Measurements from ENCODE around the gene MLKL.
"Not testable (repeated sequence)": the region's sequence is repeated elsewhere in the genome, so short reads cannot be mapped to it uniquely, and the experiment has no call there.

MLKL gene

DNA sequence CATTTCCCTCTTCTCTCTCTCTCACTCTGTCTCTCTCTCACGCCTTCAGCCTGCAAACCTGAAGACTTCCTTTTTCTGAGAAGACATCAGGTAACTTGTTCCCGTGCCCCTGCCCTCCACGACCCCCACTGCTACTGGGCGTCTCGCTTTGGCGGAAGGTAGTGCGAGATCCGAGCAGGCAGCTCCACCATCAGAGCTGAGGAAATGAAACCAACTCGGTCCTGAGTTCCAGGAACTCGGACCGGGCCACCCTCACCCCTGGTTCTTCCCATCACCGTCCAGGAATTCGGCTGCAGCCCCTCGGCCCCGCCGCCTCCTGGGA lies 585 bp downstream of the MLKL start:
- no peak for DNase-seq (ENCODE audit: low read depth, low spot score)

DNA sequence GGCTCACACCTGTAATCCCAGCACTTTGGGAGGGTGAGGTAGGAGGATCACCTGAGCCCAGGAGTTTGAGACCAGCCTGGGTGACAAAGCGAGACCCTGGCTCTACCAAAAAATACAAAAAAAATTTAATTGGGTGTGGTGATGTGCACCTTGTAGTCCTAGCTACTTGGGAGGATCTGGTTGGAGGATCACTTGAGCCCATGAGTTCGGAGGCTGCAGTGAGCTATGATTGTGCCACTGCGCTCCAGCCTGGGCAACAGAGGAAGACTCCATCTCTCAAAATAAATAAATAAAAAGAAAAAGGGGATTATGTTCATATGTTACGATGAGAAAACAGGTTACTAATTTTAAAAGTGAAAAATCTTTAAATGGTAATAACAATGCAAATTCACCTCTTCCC lies 996 bp downstream of the MLKL start:
- no peak for DNase-seq (ENCODE audit: low read depth, low spot score)

- no peak for DNase-seq (ENCODE audit: low read depth, low spot score)
These were observed 2.4 kb downstream of the MLKL start for GRCh38 chr16:74698222-74698621.

GRCh38 chr16:74695450-74696422 lies 4.9 kb downstream of the MLKL start:
- peak; percentile 90 for DNase-seq (ENCODE audit: low read depth, low spot score)

- DNase-seq (ENCODE audit: low read depth, low spot score): no peak
These were observed 9.4 kb downstream of the MLKL start for GRCh38 chr16:74691093-74691855.

DNA sequence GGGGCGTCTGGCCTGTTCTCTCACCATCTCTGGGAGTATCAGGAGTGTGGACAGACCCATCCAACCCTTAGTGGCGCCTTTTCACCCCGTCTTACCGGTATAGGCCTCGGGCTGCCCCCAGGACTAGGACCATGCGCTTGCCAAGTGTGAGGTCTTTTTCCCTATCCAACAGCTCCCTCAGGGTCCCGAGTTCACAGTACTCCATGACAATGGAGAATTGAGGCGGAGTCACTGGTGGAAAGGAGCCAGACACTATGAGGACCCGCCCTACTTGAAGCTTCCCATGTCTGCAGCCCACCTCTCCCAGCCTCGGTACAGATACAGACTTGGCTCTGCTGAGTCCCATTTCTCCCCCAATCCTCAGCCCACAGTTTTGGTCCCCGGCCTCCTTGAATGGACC lies 18.1 kb downstream of the MLKL start:
- no peak for DNase-seq (ENCODE audit: low read depth, low spot score)

GRCh38 chr16:74680681-74681080 lies 20.0 kb downstream of the MLKL start:
- no peak for DNase-seq (ENCODE audit: low read depth, low spot score)

- no peak for DNase-seq (ENCODE audit: low read depth, low spot score)
These were observed 20.7 kb downstream of the MLKL start for GRCh38 chr16:74679983-74680382.

GRCh38 chr16:74677868-74678267 lies 22.8 kb downstream of the MLKL start:
- no peak for DNase-seq (ENCODE audit: low read depth, low spot score)

GRCh38 chr16:74673876-74674275 lies 26.8 kb downstream of the MLKL start:
- DNase-seq (ENCODE audit: low read depth, low spot score): no peak

DNA sequence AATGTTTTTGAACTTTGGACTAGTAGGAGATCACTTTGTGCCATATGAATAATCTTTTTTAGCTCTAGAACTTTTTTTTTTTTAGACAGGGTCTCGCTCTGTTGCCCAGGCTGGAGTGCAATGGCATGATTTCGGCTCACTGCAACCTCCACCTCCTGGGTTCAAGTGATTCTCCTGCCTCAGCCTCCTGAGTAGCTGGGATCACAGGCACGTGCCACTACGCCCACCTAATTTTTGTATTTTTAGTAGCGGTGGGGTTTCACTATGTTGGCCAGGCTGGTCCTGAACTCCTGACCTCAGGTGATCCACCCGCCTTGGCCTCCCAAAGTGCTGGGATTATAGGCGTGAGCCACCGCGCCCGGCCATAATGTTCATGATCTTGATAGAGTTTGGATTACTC lies 31.8 kb downstream of the MLKL start:
- DNase-seq (ENCODE audit: low read depth, low spot score): not testable (repeated sequence)

DNA sequence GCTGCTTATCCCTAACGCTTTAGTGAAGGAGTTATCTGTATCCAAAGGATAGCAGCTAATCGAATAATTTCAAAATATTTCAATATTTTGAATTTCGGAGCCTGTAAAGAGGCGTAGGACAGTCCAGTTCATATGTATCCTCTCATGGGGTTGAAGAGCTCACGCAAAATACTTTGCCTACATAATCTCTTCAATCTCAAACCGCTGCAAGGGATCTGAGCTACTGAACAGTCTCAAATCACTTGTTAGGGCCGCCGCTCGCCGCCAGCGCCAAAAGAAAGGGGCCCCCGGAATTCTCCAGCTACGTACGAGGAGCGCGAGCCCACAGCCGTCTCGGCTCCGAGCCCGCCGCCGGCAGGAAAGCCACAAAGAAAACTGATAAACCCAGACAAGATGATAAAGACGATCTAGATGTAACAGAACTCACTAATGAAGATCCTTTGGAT lies 33.4 kb downstream of the MLKL start:
- DNase-seq (ENCODE audit: low read depth, low spot score): no peak

DNA sequence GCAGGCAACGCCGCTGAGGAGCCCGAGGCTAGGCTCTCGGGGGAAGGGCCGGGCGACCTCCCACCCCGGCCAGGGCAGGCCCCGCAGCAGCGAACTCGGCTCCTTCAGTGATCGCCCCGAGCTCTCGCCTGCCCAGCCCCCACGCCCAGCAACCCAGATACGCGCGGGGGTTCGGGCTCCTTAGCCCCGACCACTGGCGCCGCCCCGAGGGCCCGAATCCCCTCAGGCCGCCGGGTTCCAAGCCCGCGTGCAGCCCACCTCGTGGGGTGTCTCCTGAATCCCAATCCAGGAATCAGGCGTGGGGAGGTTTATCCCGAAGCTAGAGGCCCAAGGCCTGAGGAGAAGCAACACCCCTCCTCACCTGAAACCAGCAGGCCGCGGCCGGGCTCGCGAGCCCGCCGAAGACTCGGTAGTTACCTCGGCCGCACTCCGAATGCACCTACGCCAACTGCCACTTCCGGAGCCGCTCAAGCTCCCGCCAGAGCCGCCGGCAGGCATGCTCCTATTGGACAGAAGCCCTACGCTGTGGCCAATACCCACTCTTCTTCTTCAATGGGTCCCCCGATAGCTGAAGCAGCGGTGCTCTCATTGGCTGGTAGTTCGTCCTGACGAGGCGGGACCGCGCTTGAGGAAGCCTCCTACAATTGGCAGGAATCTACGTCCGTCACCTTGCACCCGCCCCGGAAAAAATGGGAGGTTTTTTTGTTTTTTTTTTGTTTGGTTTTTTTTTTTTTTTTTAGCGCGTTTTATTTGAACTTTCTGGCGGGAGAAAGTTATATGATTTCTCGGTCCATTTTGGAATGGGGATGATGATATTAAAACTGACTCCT lies 34.0 kb downstream of the MLKL start, which contains the start of gene RFWD3:
RFWD3 (minus strand) TSS at position 453 of the 830 bp plus-strand sequence. CDS start 5,428 bp downstream, outside the sequence.
- DNase-seq (ENCODE audit: low read depth, low spot score): peak; percentile 97

DNA sequence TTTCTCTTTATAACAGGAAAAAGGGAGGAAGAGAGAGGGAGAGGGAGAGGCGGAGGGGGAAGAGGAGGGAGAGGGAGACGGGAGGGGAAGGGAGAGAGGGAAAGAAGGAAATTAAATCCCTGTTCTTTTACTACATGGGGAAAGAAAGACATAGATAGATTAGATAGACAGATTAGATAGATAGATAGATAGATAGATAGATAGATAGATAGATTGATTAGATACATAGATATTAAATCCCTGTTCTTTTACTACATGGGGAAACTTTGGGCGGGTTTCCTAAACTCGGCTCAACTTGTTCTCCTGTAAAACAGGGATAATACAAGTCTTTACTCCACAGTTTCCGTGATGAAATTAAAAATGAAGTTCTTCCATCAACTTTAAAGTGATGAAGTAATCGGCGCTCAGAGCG lies 34.6 kb downstream of the MLKL start:
- DNase-seq (ENCODE audit: low read depth, low spot score): no peak

GRCh38 chr16:74661064-74661463 lies 39.6 kb downstream of the MLKL start:
- no peak for DNase-seq (ENCODE audit: low read depth, low spot score)

- no peak for DNase-seq (ENCODE audit: low read depth, low spot score)
These were observed 40.3 kb downstream of the MLKL start for GRCh38 chr16:74660383-74660782.

- no peak for DNase-seq (ENCODE audit: low read depth, low spot score)
These were observed 41.6 kb downstream of the MLKL start for GRCh38 chr16:74659041-74659440.

DNA sequence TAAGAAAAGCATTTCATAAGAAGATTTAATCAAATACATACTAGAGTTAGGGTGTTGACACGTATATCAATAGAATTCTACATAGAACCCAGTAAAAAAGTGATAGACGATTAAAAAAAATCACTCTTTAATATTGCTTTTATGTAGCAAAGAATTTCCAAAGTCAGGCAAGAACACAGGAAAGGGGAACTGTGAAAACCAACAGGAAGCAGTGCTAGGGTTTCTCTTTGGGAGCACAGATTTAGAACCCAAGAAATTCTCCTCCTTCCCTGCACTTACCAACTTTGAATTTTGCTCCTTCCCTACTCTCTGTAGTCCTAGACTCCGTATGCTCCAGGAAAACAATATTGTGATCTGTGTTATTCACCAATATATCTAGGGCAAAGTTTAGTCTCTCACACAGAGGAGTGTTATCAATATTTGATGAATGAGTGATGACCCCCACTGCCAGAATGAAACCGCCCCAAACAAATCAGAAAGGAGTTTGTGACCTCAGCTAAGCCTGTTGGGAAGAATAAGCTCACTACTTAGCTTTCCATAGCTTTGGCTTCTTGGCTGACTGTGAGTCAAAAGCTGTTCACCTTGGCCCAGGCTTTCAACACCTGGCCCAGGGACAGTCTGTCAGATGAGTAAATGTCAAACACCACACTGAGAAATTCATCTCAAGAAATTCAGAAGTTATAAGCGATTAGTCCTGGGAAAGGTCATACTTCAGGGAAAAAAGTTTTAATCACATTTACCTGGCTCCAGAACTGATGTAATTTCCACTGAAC lies 42.6 kb downstream of the MLKL start:
- no peak for DNase-seq (ENCODE audit: low read depth, low spot score)

DNA sequence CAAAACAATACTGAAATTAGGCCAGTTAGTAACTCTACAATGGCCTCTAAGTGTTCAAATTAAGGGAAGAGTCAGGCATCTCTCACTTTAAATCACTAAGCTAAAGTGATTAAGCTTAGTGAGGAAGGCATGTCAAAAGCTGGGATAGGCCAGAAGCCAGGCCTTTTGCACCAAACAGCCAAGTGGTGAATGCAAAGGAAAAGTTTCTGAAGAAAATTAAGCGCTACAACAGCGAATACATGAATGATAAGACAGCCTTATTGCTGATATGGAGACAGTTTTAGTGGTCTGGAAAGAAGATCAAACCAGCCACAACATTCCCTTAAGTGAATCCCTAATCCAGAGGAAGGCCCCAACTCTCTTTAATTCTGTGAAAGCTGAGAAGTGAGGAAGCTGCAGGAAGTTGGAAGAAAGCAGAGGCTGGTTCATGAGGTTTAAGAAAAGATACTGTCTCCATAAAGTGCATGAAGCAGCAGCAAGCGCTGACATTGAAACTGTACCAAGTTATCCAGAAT lies 46.1 kb downstream of the MLKL start:
- DNase-seq (ENCODE audit: low read depth, low spot score): no peak

DNA sequence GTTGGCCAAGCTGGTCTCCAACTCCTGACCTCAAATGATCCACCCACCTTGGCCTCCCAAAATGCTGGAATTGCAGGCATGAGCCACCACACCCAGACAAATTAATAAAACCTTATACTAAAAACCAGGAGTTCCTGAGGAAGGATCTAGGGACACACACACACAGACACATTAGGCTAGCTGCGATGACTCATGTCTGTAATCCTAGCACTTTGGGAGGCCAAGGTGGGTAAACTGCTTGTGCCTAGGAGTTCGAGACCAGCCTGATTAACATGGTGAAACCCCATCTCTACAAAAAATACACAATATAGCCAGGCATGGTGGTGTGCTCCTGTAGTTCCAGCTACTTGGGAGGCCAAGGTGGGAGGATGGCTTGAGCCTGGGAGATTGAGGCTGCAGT lies 47.8 kb downstream of the MLKL start:
- not testable (repeated sequence) for DNase-seq (ENCODE audit: low read depth, low spot score)

- DNase-seq (ENCODE audit: low read depth, low spot score): no peak
These were observed 48.4 kb downstream of the MLKL start for GRCh38 chr16:74652249-74652648.
